HT1080 (cell line): ENCODE results near the gene DHX32. TPM values are rescaled to one million over a fixed set of nuclear protein-coding genes. Genes with fewer than 3 reads are reported as not detected.

Experiments used
- DNase-seq: peaks from one replicate; pipeline ENCODE4 v3.0.0-alpha.2; 2015; ENCODE audit warnings: low read depth
- total RNA-seq: library from RNA; depleted of rRNA; stranded (reverse); fragments of >200 nt; shearing (Covaris generic); gene quantifications from 2 replicates; pipeline ENCODE4 v1.2.3, GENCODE V29; 2014

The DHX32 gene
- total RNA-seq, 1 experiment from 2014 or later: 32.7 TPM

- DNase-seq: no peak
Measured at GRCh38 chr10:125849448-125849847, 31.6 kb downstream of the DHX32 start.

- DNase-seq: no peak
Measured at GRCh38 chr10:125848857-125849256, 32.2 kb downstream of the DHX32 start.

GRCh38 chr10:125848371-125848770, 32.7 kb downstream of the DHX32 start:
- no peak for DNase-seq

DNA sequence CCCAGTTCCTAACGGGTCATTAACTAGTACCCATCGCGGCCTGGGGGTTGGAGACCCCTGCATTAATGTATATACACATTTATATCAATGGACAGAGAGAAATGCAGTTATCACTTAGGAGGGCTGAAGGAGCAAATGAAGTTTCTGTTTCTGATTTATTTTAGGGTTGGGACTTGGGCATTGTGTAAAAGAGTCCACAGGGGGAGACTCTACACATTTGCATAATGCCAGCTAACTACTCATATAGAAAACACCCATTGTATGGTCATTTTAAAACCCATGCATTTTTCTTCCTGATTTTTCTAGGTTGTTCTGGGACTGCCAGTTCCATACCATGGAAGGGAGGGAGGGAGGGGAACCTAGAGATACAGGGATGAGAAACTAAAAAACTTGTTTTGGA, 34.2 kb downstream of the DHX32 start:
- no peak for DNase-seq

GRCh38 chr10:125845617-125846016, 35.5 kb downstream of the DHX32 start:
- no peak for DNase-seq

- DNase-seq: no peak
Measured at GRCh38 chr10:125844751-125845221, 36.3 kb downstream of the DHX32 start.

DNA sequence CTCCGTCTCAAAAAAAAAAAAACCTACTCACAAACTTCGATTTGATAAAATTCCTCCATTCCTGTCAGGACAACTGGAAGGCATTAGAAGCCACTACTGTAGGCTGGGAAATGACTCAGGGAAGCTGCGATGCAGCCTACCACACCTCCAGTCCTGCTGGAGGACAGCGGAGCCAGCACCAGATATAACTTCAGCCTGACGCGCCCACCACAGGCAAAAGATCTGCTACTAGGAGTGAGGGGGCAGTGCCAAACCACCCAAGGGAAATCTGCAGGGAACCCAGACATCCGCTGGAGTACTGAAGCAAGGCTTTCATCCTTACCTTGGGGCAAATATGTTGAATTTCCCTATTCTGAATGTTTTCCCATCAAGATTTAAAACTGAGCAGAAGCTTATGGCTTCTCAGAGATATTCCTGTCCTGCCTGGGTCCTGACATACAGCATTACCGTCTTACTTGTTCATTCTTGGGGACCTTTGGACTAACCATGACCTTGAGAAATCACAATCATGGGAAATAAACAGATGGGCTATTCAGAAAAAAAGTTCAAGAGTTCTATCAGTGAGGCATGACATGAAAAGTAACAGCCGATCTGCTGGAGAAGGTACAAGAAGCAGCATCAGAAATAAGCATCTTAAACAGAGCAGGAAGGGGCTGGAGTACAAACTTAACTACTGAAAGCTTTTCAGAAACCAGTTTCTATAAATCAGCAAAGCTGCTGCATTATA, 37.3 kb downstream of the DHX32 start:
- no peak for DNase-seq

DNA sequence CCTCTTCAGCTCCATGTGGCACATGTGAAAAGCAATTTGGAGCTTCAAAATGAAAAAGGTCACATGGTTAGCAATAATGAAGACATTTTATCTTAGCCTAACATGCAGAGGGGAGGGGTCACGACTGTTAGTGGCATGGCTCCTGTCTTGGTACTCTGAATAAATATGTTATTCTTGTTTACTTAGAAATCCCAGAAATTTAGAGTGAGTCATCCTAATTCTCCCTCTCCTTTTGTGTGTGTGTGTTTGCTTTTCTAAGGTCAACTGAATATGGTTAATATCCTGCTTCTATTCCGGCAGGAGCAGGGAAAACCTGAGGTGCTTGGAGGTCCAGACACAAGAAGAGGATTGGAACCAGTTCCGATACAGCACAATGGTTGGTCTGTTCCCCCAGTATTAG, 40.1 kb downstream of the DHX32 start:
- no peak for DNase-seq

DNA sequence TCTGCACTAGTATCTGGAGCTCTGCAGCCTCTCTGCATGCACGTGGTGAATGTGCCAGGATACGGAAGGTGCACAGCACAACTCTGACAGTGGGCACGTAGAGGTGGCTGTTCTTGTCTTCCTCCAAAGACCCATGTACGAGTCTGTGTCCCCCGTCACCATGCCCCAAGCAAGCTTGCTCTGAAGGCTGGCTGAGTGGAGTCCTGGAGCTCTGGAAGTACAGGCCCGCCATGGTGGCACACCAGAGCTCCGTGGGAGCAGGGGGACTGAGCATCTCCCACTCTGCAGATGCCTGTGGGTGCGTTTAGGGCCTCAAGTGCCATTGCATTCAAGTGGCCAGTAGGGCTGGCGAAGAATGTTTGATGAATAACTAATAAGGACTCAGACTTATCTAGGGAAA, 40.7 kb downstream of the DHX32 start:
- DNase-seq: no peak

DNA sequence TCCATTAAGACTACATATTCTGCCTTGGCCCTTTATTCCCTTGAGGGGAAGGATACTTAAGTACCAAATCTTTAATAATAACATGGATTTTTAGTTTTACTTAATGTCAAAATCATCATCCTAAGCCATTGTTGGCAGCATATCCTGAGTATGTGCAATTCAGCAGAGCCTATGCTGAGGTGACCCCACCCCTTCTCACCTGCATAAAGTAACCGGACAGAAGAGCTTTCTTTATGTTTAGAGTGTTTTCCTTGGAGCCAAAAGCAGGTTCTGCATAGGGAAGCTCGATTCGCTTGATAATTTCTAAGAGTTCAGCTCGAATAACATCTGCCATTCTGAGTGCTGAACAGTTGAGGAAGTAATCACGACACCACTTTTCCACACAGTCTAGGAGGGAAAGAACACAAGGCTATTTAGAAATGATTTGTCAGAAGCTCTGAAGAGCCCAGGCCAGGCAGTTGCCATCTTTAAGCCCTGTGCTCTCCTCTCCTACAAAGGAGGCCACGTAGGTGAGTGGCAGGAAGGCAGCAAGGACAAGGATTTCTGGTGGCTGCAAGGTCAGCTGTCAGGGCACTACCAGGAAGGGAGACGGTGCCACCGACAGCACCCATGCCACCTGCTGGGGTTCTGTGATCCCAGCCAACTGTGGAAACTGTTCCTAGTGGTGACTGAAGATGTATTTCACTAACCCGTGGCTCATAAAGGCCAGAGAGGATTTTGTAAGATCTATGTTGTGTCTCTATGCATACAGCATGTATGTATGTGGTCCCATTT, 42.1 kb downstream of the DHX32 start:
- no peak for DNase-seq

- no peak for DNase-seq
Measured at GRCh38 chr10:125836746-125837145, 44.3 kb downstream of the DHX32 start.

DNA sequence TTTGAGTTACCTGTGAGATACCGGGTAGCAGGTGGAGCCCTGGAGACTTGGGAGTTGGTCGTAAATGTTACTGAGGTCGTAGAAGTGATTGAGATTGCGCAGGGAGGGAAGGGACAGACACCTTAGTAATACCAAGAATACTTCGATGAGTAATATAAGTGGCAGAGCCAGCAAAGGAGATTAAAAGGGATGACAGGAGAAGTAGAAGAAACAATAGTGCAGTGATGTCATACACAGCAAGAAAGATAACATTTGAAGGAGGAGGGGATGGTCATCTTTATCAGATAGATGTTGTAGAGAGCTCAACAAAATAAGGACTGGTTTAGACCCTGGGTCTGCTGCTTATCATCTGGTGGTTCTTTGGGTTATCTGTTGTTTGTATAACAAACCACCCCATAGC, 52.8 kb downstream of the DHX32 start:
- no peak for DNase-seq

DNA sequence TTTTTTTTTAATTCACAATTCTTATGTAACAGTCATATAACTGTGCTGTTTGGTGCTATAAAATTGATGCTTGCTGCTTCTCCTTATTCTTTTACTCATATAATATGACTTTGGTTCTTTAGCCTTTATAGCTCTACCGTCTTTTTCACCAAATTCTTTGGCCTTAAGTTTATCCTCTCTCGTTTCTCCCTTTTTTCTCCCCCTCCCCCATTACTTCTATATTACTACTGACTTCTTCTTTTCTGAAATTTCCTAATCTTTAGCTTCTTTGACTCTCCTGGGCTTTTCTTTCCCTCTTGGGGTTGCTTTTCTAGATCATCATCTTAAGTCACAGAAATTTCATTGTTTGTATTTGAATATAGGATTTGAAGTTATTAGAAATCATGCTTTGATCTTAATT, 54.0 kb downstream of the DHX32 start:
- DNase-seq: no peak

DNA sequence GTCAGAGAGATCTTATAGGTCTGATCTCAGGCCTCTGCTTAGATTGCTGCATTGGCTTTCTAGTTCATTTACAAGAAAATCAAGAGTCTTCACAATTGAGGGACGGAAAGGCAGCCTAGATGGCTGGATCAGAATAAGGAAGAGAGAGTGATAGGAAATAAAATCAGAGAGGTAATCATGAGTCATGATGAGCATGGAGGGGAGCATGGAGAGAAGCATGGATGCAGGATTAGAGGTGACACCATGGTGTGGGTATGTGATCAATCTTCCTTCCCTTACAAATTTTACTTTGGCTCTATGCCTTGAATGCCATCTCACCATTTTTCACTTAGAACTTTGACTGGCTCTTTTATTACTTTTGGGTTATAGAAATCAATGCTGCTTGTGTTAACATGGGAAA, 56.4 kb downstream of the DHX32 start:
- DNase-seq: peak; percentile 50

DNA sequence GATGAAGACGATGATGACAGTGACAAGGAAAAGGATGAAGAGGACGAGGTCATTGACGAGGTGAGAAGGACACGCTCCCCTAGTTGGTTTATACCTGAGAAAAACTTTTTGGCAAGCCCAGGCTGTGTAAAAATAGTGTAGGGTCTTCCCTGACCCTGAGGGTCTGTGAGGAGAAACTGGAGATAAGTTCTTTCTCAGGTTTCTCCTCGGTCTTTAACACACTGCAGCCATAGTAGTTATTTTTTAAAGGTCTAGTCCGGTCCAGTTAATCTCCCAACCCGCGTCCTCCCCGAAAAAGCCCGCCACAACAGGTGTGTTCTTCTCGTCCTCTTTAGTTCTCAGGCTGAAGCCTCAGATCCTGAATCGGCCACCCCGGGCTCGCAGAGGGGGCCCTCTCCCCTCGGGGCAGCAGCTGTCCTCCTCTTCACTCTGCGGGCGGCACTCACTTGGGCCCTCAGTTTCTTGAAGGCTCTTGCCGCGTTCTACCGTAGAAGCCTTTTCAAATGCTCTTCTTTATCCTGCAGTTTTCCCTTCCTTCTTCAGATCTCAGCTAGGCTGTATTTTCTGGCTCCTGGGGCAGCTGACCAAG, 57.3 kb downstream of the DHX32 start:
- no peak for DNase-seq

- peak; percentile 78 for DNase-seq
Measured at GRCh38 chr10:125822878-125823662, 58.0 kb downstream of the DHX32 start, which contains the start of the genes BCCIP and UROS. BCCIP (plus strand) TSS chr10:125823546; CDS start chr10:125823558, 12 bp downstream. UROS (minus strand) TSS chr10:125823258; CDS start chr10:125816499, 6,759 bp downstream.

GRCh38 chr10:125820701-125821100, 60.4 kb downstream of the DHX32 start:
- no peak for DNase-seq

DNA sequence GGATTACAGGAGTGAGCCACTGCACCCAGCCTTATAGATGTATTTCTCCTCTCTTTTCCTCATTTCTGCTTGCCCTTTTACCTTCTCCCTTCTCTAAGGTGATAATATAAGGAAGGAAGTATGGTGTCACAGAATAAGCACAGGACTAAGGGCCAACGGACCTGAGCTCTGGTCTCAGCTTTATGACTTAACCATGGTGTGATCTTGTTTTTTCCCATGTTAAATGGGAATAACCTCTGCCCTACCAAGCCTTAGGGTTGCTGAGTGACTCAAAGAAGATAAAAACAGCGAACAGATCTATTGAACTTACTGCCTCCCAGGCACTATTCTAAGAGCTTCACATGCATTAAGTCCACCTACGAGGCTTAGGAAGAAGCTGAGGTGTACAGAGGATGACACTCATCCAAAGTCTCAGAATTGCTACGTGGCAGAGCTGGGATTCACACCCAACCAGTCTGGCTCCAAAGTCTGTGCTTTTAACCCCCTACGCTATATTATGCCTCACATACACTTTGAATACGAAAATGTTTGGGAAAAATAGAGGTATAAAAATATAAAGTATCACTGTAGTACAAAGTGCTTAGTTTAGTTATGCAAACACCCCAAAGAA, 63.6 kb downstream of the DHX32 start:
- DNase-seq: no peak

GRCh38 chr10:125816548-125816947, 64.5 kb downstream of the DHX32 start:
- DNase-seq: no peak

DNA sequence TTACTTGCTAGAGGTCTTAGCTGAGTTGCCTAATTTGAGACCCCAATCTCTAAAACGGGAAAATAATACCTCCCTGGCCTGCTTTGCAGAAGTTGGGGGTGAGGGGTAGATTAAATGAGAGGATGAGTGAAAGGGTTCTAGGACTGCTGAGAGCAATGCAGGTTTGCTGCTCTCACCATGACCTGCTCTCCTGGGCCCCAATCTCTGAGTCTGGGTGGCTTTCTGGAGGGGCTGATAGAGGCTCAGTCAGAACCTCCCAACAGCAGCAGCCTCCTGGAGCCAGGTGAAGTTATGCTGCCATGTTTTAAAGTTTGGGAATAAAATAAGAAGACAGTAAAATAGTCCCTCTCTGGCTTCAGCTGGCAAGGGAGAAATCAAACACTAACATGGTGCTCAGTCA, 65.3 kb downstream of the DHX32 start:
- DNase-seq: no peak
